Right renal cortex interstitium (tissue), 3 donors: ENCODE results near the gene GRB7. TPM values are rescaled to one million over a fixed set of nuclear protein-coding genes. Genes with fewer than 3 reads are reported as not detected.
"Not testable (repeated sequence)": the region's sequence is repeated elsewhere in the genome, so short reads cannot be mapped to it uniquely, and the experiment has no call there.

Experiments used
- DNase-seq, 3 donors: peaks; one replicate each; pipeline ENCODE4 v3.0.0-alpha.2; 2013; ENCODE audit warnings: low read depth in 3 of 3, low spot score in 2 of 3
- polyA plus RNA-seq, 3 donors: library from polyadenylated mRNA; unstranded; fragments of 120-200 nt; gene quantifications; one replicate each; pipeline ENCODE4 v1.2.1, GENCODE V29; 2013; ENCODE audit not compliant: insufficient read length in 3 of 3

The GRB7 gene
- 10 to 100 TPM; 29.0 to 31.9 (median 30.6) TPM for polyA plus RNA-seq

DNA sequence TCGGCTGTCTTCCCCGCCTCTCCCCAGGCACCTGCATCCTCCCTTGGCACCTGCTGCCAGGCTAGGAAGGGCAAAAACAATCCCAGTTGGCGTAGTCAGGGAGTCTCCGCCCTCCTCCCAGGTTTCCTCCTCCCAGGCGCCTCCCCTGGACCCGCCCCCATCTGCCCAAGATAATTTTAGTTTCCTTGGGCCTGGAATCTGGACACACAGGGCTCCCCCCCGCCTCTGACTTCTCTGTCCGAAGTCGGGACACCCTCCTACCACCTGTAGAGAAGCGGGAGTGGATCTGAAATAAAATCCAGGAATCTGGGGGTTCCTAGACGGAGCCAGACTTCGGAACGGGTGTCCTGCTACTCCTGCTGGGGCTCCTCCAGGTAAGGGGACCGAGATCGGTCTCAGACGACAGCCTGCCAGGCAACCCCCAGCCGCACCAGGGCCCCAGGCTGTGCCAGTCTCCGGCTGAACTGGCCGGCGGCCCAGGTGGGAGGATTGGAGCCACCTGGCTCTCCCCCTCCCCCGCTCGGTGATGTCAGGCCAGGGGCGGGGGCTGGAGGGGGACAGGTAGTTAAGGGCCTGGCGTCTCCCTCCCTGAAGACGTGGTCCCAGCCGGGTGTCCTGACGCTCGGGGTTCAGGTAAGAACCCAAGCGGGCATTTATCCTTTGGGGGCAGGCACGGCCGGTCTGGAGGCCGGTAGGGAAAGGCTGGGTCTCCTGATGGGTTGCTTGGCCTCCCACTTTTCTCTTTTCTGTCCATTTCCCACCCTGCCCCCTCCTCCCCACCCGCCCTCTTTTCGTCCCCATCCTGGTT lies at the start of gene GRB7:
GRB7 (plus strand) TSS at position 179 of the 808 bp plus-strand sequence. CDS start 4,364 bp downstream, outside the sequence.
- no peak for DNase-seq

DNA sequence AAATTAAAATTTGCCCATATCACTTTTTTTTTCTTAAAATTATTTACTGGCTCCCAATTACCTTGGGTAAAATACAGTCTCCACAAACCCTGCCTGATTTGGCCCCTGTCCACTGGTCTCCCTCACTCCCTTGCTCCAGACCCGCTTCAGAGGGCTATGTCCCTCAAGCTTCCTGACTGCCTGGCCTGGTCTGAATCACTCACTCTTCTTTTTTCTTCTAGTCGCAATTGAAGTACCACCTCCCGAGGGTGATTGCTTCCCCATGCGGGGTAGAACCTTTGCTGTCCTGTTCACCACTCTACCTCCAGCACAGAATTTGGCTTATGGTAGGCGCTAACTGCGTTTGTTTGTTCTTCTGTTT lies 49.3 kb upstream of the GRB7 start:
- DNase-seq: no peak

DNA sequence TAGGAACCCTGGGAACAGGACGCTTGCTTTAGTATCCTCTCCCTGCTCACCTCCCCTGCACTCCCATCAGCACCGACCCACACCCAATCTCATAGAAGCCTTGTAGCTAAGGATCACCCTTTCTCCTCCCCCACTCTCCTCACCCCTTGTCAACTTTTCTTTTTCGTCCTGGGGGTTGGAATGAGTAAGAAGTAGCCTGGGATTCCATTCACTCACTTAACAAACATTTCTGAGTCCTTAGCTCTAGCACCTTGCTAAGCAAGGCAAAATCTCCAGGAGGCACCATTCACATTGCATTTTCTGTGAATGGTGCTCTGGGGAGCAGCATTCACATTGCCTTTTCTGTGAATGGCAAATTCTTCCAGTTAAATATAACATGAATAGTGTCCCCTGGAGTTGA lies 48.8 kb upstream of the GRB7 start:
- no peak for DNase-seq

DNA sequence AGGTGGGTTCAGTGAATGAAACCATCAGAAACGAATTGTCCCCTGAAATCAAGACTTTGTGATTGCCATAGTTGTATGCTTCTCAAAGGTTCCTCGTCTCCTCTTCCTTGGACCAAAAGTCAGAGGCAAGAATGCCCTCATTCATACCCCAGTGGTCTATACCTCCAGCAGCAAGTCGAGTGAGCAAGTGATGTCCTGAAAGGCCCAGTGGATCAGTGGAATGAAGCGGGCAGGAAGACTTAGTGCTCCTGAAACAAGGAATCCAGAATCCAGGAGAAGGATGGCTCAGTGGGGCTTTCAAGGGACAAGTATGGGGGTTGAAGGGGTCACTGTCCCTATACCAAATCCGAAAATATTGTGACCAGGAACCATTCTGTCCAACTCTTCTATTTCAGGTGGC lies 43.1 kb upstream of the GRB7 start:
- DNase-seq: no peak

DNA sequence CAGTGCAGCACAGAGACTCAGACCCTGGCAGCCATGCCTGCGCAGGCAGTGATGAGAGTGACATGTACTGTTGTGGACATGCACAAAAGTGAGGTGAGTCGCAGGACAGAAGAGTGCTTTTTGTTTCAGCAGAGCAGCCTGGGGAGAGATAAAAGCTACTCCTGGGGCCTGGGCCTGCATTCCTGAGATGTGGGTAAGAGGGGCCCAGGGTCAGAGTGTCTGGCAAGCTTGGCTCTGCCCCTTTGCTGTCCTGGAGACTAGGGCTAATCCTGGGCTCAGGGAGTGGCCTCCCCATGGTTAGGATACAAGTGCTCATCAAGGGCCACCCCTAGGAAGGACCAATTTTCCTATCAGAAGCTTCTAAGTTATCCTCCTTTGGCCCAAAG lies 42.7 kb upstream of the GRB7 start:
- DNase-seq: no peak

DNA sequence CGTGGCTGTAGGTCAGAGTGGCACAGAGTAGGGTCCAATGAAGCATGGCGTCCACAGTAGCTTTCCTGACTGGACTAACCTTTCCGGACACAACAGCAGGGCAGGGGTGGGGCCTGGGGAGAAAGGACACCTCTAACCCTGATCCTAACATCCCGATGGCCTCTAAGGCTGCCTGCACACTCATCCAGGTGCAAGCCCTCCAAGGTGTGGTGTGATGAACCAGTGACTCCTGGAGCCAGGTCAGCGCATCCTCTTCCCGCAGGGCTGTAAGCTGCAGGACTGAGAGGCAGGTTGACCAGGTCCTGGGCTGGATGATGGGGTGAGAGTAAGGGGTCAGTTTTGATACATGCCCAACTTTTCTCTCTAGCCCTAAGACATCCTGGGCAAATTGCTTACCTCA lies 41.0 kb upstream of the GRB7 start:
- DNase-seq: no peak

DNA sequence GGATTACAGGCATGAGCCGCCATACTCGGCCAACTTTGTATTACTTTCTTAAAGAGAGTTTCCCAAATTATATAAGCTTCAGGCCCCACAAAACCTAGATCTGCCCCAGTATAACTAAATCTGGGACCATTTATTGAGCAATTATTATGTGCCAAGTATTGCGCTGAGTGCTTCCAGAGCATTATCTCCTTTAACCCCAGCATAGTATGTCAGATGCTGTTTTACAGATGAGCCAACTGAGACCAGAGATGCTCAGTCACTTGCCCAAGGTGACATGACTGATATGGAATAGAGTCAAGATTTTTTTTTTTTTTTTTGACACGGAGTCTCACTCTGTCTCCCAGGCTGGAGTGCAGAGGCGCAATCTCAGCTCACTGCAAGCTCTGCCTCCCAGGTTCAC lies 39.8 kb upstream of the GRB7 start:
- no peak for DNase-seq

DNA sequence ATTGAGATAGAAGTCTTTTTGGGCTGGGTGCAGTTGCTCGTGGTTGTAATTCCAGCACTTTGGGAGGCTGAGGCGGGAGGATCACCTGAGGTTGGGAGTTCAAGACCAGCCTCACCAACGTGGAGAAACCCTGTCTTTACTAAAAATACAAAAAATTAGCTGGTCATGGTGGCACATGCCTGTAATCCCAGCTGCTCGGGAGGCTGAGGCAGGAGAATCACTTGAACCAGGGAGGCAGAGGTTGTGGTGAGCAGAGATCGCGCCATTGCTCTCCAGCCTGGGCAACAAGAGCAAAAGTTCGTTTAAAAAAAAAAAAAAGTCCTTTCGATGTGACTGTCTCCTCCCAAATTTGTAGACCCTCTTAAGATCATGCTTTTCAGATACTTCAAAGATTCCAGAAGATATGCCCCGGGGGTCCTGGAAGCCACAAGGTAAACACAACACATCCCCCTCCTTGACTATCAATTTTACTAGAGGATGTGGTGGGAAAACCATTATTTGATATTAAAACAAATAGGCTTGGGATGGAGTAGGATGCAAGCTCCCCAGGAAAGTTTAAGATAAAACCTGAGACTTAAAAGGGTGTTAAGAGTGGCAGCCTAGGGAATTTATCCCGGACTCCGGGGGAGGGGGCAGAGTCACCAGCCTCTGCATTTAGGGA lies 38.5 kb upstream of the GRB7 start:
- DNase-seq: not testable (repeated sequence)

DNA sequence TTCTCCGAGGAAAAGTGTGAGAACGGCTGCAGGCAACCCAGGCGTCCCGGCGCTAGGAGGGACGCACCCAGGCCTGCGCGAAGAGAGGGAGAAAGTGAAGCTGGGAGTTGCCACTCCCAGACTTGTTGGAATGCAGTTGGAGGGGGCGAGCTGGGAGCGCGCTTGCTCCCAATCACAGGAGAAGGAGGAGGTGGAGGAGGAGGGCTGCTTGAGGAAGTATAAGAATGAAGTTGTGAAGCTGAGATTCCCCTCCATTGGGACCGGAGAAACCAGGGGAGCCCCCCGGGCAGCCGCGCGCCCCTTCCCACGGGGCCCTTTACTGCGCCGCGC lies 38.0 kb upstream of the GRB7 start, which contains the start of gene ERBB2:
ERBB2 (plus strand) TSS at position 247 of the 330 bp plus-strand sequence. CDS start 175 bp downstream, outside the sequence.
- peak in 2 of 3 donors; percentile 64 to 78 for DNase-seq

DNA sequence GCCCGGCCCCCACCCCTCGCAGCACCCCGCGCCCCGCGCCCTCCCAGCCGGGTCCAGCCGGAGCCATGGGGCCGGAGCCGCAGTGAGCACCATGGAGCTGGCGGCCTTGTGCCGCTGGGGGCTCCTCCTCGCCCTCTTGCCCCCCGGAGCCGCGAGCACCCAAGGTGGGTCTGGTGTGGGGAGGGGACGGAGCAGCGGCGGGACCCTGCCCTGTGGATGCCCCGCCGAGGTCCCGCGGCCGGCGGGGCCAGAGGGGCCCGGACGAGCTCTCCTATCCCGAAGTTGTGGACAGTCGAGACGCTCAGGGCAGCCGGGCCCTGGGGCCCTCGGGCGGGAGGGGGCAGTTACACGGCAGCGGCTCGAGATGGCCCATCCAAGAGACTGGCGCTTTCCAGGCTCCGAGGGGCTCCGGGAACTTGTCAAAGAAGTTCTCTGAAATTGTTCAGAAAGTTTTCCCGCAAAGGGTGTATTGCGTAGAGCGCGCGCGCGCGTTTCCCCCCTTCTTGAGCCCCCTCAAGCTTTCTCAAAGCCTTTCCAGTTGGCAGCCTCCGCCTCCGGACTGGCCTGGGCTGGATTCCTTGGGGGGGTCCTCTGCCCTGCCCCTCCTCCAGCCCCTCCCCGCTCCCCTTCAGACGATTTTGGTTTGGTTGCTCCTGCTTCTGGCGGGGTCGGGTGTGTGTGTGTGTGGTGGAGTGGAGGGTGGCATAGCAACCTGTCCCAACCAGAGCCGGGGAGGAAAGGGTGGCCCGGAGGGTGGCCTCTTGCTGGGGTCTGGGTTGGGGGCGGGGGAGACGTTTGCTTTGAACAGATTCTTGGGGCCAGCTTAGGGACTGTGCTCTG lies 37.4 kb upstream of the GRB7 start:
- DNase-seq: peak in 1 of 3 donors; percentile 47

DNA sequence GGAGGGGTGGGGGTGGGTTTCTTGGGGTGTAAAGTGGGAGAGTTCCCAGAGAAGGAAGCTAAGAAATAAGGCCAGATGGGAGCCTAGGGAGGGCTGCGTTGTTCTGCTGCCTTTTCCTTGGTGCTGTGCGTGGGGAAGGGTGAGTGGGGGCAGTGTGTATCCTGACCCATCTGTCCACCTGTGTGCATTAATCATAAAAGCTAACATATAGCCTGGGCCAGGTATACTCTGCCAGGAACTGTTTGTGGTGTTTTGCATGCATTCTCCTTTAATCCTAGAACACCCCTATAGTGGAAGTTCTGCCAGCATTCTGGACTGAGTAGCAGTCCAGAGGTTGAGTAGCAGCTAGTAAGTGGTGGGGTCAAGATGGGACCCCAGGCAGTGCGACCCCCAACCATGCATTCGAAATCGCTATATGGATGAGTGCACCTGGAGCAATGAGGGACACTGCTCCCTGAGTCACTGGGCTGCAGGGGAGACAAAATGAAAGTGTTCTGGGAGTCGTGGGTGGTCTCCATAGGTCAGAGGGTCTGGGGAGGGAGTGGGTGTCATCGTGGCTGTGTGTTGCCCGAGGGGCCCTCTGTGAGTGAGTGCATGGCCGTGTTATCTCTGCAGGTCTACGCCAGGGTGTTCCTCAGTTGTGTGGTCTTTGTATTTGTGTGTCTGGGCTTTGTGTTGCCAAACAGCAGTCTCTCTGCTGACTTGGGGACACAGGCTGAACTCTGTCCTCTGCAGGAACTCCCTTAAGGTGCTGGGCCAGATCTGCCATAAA lies 36.5 kb upstream of the GRB7 start:
- DNase-seq: no peak

DNA sequence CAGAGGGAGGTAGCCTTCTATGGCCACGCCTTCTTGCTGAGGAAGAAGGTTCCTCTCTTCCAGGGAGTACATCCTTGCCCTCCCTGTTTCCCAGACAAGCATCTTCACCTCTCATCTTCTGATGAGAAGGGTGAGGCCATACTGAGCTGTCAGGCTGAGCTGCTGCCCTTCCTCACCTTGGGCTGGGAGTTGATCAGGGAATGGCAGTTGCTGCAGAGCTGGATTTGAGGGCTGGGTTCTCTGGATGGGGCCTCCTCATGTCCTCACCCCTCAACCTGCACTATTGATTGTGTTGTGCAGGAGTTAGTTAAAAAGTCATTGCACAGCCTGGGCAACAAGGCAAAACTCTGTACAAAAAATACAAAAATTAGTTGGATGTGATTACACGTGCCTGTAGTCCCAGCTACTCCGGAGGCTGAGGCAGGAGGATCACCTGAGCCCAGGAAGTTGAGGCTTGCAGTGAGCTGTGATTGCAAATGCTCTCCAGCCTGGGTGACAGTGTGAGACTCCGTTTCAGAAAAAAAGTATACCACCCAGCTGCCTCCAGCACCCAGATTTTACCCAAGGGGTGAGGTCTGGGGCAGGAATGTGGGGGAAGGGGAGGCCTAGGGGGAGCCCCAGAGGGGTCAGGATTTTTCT lies 35.8 kb upstream of the GRB7 start:
- no peak for DNase-seq

DNA sequence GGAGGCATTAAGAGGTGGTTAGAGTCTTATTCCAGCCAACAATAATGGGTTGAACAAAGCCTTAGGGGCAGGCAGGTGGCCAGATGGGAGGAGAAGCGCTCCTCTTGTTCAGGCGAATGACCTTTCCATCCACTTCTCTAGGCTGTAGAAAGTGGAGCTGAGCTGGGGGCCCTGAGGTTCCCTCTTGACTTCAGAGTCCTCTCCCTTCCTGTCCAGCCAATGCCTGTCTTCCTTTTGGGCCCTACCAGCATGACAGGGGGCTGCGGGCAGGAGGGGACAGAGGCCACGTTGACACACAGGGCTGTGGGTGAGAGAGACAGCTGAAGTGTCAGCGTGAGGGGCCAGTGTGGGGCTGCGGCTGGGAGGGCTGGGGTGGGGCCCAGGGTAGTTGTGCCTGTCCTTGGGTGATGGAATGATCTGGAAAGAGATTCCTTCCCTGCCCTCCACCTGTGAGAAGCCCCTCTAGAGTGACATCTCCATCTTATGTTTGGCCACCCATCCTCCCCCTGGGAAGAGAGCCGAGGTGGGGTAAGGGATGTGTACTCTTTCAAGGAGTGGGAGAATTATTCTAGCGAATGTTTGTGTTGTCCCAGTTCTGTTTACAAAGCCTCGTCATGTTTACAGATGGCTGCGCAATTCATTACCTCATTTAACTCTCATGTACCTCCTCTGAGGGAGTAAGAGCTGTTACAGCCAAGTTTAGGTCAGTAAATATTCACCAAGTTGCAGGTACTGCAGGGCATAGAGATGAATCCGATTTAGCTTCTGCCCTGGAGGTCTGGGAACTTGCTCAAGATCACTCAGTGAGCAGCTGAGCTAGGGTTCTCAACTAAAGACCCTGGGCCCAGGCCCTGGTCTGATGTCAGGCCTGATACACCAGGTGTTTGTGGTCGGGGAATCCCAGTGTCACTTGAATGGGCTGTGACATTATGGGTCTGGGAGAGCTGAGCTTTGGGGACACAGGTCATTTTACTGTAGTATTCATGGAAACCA lies 34.5 kb upstream of the GRB7 start:
- DNase-seq: no peak

DNA sequence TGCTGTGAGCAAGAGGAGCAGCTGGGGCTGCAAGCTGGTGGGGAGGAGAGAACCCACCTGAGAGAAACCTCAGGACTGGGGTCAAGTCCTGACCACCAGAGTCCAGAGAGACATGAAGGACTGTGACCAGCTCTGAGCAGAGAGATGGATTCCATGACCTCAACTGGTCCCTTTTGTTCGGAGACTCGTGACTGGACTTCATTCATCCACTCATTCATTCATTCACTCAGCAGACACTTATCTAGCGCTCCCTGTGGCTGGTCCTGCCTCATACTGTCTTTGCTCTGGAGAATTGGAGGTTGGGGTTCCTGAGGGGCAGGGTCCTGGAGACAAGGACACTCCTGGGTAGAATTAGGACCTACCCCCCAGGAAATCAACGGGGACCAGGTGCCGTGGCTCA lies 33.8 kb upstream of the GRB7 start:
- no peak for DNase-seq

DNA sequence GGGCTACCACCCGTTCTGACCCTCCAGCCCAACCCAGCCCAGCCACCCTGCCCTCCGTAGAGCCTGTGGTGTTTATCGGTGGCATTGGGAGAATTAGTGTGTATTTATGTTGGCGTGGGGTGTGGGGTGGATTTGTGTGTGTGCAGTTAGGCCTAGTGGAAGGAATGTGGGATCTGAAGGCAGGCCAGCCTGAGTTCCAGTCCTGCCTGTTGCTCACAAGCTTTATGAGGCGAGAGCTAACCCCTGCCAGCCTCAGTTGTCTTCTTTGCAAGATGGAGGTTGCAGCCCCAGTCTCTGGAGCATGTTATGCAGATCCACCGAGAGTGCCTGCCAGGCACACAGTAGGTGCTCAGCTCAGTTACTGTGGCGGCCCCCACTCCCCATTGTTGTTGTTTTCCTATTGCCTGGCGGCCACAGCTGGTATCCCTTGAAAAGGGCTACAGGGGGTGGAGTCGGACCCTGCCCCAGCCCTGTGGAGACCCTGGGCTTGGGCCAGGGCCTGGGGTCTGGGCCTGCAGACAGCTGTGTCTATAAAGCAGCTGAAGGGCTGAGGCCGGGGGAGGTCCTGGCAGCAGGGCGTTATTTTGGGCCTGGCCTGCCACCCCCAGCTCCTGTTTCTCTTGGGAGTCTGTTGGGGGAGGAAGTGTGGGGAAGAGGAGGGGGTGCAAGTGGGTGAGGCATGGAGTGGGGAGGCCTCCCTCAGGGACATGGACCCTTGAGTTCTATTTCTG lies 32.8 kb upstream of the GRB7 start:
- no peak for DNase-seq

DNA sequence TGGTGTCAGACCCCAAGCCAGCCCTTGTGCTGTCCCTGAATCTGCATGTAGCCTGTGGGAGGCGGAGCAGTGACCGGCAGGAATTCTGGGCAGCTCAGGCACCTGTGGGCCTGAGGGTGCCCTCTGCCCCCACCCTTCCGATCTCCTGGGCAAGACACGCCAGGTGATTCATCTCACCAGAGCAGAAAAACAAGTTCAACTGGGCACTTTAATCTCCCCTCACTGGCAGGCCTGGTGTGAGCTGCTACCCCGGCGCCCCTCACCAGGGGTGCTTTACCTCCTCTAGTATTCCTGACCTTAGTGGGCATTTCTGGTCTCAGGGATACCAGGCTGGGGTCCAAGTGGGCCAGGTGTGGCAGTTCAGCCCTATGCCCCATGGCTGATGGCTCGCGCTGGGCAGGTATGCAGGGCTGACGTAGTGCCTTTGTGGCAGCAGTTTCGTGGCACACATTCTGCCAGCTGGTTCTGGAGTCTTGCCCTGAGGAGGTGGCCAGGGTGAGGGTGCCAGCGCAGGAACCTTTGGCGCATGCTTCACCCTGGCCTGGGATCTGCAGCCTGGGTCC lies 31.9 kb upstream of the GRB7 start:
- DNase-seq: peak in 1 of 3 donors; percentile 29

DNA sequence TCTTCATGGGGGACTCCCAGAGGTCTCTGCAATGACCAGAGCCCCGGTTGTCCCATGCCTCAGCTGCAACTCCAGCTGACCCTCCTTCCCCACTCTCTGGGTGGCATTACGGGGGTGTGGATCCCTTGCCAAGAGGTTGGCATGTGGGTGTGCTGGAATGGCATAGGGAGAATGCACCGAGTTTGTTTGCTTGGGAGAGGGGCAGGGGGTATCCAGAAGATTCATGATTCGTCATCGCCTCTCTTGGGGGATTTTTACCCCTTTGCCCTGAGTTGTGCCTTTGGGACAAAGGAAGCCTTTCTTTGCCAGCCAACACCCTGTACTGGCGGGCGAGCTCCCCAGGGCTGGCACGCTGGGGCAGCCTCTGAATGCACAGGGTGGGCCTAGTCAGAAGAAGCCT lies 31.4 kb upstream of the GRB7 start:
- DNase-seq: no peak

DNA sequence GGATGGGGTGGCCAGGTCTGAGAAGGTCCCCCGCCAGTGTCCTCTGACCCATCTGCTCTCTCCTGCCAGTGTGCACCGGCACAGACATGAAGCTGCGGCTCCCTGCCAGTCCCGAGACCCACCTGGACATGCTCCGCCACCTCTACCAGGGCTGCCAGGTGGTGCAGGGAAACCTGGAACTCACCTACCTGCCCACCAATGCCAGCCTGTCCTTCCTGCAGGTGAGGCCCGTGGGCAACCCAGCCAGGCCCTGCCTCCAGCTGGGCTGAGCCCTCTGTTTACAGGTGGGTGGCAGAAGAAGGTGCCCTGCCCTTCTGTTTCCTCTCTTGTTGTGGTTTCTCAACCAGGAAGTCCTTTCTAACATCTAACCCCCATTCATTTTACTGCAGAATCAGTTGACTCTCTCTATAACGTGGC lies 30.8 kb upstream of the GRB7 start:
- DNase-seq: no peak
